Jurkat, Clone E6-1 (cell line): ENCODE measurements around the gene LDLRAD4.

Experiments used
- DNase-seq: peaks from one replicate; pipeline ENCODE4 v3.0.0-alpha.2; 2011; ENCODE audit warnings: low read depth, low spot score
- H3K4me3 ChIP-seq: 2 replicates; pipeline ENCODE4 v1.5.1; 2011; ENCODE audit warnings: mild to moderate bottlenecking, low read length, control low read depth, moderate library complexity

The LDLRAD4 gene

GRCh38 chr18:13572721-13573120 is 354.2 kb downstream of the LDLRAD4 start:
- DNase-seq, result no peak
- no peak overlapping the region for H3K4me3 ChIP-seq

DNA sequence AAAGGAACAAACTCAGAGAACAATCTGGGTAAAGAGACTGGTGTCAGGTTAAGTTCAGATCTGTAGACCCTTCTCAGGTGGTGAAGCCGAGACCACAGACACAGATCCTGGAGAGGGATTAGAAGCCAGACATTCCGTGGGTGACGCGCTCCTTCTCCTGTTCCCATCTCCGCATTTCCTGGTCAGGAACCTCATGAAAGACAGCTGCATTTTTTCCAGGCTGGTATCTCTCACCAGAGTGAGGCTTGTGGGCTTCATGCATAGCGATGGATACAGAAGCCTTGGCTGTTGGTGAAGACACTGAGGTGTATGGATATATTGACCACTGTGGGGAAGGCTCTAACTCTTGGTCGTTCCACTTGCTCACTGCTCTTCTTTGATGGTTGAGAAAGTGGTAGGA is 355.2 kb downstream of the LDLRAD4 start:
- no peak overlapping the region for H3K4me3 ChIP-seq
- DNase-seq, result no peak

DNA sequence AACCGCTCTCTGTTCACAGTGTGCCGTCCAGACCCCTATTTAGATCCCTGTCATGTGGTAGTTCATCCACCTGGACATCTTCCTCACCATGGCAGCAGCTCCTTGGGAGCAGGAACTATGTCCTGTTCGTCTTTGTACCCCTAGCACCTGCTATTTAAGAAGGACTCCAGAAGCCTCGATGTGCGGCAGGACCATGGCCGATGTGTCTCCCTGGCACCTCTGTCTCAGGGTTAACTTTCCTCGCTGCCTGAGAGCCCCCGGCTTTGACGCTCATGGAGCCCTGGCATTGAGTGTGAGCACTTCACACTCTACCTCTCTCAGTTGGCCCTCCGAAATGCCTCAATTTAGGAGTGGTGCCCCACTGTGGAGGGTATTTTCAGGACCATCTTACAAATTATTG is 355.8 kb downstream of the LDLRAD4 start:
- no peak overlapping the region for H3K4me3 ChIP-seq

GRCh38 chr18:13574761-13575160 is 356.2 kb downstream of the LDLRAD4 start:
- no peak for DNase-seq

More for the DNA sequence above, 355.8 kb downstream of the LDLRAD4 start:
- DNase-seq, result no peak

DNA sequence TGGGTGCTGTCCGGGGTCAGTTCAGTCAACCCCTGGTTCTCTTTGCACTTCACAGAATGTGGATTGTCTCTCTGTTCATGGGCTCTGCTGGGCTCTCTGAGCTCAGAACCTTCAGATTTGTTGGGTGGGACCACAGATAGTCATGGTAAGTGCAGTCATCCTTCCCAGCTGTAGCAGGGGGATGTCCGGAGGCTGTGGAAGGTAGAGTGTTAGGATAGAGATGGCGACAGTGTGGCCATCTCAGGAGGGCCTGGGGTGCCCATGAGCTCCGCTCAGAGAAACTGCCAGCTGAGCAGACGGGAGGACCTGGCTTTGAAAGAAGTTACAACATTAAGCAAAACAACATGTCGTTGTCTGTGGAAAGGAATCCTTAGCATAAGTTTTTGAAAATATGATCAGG is 358.0 kb downstream of the LDLRAD4 start:
- DNase-seq, result no peak
- H3K4me3 ChIP-seq, result no peak overlapping the region

More at GRCh38 chr18:13574761-13575160, 356.2 kb downstream of the LDLRAD4 start:
- no peak overlapping the region for H3K4me3 ChIP-seq

DNA sequence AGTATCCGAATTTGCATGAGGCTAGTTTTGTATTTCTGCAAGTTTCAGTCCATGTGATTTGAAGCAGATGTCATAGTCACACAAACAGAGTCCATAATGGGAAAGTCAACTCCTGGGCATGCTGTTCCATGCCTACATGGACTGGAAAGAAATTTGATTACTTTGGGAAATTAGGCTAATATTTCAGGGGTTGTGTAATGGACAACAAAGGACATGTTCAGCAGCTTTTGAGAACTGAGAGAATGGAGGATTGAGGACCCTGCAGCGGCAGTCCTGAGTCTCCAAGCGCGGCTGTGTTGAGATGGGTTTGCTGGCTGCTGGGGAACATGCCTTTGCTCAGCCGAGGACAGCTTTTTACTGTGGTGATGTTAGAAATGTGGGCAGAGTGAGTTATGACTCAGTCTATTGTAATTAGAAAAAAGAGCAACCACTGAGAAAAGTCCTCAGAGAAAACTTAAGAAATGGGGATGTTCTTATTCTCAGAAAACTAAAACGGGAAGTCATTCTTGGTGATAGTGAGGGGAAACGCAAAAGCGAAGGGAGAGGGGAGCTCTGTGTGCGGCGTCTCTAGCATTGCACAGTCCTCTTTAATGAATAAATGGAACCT is 358.6 kb downstream of the LDLRAD4 start:
- H3K4me3 ChIP-seq, result no peak overlapping the region
- no peak for DNase-seq

DNA sequence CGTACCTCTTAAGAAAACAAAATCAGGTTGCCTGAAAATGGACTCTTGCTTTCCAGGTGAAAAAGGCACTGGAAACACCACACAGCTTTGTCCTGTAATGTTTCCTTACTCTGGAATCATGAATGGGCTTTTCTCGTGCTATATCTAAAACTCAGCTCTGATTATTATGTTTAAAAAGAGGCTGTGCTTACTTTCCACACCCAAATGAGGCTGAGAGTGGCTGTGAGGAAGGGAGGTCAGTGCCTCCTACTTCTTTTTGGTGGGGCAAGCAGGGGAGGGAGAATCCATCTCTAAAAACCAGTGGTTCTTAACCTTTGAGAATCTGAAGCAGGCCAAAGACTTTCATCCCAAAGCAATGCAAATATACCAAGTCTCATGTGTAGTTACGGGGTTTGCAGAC is 359.2 kb downstream of the LDLRAD4 start:
- DNase-seq, result no peak
- no peak overlapping the region for H3K4me3 ChIP-seq

DNA sequence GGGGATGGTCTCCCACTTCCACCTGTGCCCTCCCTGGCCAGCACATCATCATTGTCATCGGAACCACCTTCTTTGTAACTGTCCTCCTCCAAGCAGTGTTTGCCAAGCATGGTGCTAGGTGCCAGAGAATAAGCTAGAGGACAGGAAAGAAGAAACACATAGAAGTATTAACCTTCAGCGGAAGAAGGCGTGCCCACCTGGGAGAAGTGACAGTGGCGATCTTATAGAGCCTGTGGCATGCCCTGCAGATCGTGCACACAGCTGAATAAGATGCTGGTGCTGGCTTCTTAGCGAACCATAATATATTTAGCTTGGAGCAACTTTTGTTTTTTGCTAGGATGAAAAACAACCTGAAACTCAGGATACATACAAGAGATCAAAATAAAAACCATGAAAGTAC is 359.8 kb downstream of the LDLRAD4 start:
- DNase-seq, result no peak
- no peak overlapping the region for H3K4me3 ChIP-seq

DNA sequence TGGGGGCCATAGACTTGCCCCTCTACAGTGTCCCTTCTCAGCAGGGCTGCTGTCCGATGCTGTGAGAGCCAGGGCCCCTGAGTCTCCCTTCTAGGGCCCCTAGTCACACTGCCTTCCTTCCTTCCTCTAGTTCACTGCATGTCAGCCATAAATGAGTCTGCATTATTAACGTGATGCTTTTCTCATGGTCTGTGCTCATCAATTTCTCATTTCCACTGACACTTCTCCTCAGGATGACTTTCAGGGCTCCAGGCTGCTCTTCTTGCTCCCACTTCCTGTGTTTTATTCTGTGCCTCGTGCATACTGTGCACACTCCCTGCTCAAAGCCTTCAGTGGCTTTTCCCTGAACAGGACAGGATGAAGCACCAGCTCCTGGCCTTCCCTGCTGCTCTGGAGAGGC is 361.3 kb downstream of the LDLRAD4 start:
- DNase-seq, result no peak
- H3K4me3 ChIP-seq, result no peak overlapping the region

- no peak overlapping the region for H3K4me3 ChIP-seq
- no peak for DNase-seq
Observed at GRCh38 chr18:13580351-13580750, 361.8 kb downstream of the LDLRAD4 start.

GRCh38 chr18:13580991-13581390 is 362.4 kb downstream of the LDLRAD4 start:
- no peak overlapping the region for H3K4me3 ChIP-seq
- no peak for DNase-seq

GRCh38 chr18:13581496-13582177 is 363.1 kb downstream of the LDLRAD4 start:
- no peak overlapping the region for H3K4me3 ChIP-seq

GRCh38 chr18:13582178-13582670 is 363.7 kb downstream of the LDLRAD4 start:
- H3K4me3 ChIP-seq, result no peak overlapping the region

More at GRCh38 chr18:13581496-13582177, 363.1 kb downstream of the LDLRAD4 start:
- no peak for DNase-seq

DNA sequence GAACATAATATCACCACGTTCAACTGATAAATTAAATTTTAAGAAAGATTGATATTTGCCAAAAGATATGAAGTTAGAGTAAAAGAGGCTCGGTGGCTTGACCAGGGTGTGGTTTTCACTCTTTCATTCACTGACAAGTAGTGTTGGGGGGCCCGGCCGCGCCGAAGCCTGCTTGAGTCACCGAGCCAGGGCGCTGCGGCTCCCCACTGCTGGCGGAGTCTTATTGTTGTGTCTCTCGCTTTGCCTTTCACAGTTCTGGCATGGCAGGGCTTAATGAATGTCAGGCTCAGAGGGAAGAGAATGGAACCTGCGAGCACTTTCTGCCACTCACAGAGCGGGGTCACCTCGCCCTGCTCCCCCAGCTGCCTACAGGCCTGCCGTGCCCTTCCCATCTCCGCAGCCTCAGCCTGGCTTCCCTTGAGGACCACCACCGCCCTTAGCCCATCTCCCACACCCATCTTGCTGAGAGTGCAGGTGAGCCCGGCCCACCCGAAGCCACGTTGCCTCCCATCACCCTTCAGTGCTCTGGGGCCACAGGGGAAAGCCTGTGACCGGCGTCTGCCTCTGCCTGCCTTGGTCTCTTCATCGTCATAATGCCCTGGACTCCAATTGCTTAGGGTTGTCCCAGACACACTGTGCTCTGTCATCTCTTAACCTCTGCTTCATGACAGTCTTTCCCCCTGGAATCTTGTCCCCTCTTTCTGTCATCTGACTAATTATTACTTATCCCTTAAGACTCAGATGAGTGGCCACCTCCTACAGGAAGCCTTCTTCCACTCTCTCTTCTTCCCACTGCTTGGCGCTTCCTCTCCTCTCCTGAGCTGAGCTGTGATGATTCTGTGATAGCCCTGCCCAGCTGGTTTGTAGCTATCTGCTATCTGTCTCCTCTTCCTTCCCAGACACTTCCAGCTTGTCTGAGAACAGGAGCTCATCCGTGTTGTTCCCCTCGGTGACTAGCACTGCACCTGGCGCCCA is 365.3 kb downstream of the LDLRAD4 start:
- H3K4me3 ChIP-seq, result no peak overlapping the region
- DNase-seq, result no peak

More at GRCh38 chr18:13582178-13582670, 363.7 kb downstream of the LDLRAD4 start:
- no peak for DNase-seq

DNA sequence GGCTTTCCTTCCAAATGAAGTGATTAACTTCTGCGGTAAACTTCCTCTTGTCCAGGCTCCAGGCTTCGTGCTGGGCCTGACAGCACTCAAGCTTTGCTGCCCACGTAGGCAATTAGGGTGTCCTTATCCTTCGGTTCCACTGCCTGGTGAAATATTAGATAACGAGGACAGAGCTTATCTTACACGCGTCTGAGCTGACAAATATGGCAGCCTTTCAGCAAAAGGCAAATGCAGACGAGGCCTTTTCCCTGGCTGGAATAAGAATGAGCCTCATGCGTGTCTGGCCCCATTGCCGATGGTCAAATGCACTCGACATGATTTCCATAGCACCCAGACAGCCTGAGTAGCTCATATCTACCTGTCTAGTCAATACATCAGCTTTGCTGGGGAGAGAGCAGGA is 366.3 kb downstream of the LDLRAD4 start:
- no peak overlapping the region for H3K4me3 ChIP-seq
- DNase-seq, result no peak

DNA sequence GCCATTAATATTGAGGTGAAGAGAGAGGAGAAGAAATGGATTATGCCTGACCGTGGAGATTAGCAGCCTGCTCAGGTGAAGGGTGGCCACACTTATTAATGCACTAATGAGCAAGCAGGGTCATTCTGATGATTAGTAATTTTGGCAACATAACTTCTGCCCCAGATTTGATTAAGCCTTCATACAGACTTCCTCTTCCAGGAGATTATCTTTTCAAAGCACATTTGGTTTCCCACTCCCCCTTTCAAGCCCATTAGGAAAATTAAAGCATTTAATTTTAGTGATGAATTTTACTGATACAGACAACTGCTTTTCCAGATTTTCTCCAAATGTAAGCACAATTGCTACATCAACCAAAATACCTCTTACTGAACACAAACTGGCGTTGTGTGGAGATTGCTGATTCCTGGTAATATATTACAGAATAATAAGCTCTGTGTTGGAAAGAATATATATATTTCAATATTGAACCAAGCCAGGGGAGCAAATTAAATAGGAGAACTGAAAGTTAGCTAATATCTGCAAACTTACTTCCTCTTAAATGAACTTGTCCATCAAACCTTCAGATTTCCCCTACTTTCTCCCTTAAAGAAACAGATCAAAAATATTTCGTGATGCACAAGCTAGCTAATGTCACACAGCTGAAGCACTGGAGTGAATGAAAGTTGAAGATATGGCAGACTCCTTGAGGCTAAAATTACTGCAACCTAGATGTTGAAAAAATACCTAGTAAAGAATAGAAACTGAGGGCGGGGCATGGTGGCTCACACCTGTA is 367.0 kb downstream of the LDLRAD4 start:
- DNase-seq, result no peak

GRCh38 chr18:13587001-13587400 is 368.4 kb downstream of the LDLRAD4 start:
- DNase-seq, result no peak
- H3K4me3 ChIP-seq, result no peak overlapping the region

More for the DNA sequence above, 367.0 kb downstream of the LDLRAD4 start:
- H3K4me3 ChIP-seq, result no peak overlapping the region

DNA sequence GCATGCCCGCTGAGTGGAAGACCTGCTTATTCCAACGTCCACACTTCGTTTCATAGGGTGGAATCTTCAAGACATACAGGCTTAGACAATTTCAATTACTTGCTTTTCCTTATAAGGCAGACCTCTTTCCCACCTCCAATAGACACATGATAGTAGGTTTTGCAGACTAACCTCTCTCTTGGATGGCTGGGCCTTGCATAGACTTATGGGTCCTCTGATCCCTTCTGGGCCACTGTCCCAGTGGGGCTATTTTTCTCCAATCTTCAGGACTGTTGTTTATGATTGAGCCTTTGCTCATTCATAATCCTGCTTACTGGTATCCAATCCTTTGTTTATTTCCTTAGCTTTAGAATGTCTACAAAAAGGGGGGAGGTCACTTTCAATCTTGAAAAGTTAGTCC is 368.9 kb downstream of the LDLRAD4 start:
- DNase-seq, result no peak
- H3K4me3 ChIP-seq, result no peak overlapping the region

DNA sequence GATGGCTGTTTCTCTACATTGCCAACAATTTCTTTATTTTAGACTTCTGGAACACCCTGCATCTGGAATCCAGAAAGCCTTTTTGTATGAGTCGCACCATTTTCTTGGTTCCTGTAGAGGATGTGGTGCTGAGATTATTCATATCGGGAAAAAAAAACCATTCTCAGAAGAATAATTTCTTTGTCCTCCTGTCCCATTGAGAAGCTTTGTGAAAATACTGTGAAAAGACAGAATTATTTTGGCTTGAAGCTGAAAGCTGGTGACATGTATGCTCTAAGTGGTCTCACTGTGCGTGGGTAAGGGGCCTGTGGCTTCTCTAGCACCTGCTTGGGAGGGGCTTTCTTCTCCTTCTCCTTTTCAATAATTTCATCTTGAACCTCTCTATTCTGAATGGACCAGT is 369.4 kb downstream of the LDLRAD4 start:
- no peak for DNase-seq
- H3K4me3 ChIP-seq, result no peak overlapping the region
